Panc1 (cell line): ENCODE measurements around the gene BAZ2B. TPM values are rescaled to one million over a fixed set of nuclear protein-coding genes. Genes with fewer than 3 reads are reported as not detected.

Experiments
- ATAC-seq: fragments of 200-7000 bp; cut with Tn5 transposase; 2 replicates; pipeline ENCODE4 v1.9.1; 2020; ENCODE audit warnings: mild to moderate bottlenecking, moderate library complexity
- BruUV-seq: library from RNA; stranded (reverse); fragments of 400-500 nt; replicated peaks from 2 replicates; lab custom pipeline; 2021; lab: Mats Ljungman, UMichigan
- CTCF ChIA-PET: fragments of 300-600 bp; sonication (Branson Sonifier 250); formaldehyde crosslinking; loops from one replicate; lab custom pipeline; 2022; ENCODE audit warnings: antibody characterized with exemption; lab: Charles Lee
- POLR2A ChIA-PET: fragments of 300-600 bp; sonication (Branson Sonifier 250); formaldehyde crosslinking; loops from one replicate; lab custom pipeline; 2022; ENCODE audit warnings: antibody characterized with exemption; lab: Charles Lee
- DNase-seq: peaks from one replicate; pipeline ENCODE4 v3.0.0-alpha.2; 2010; ENCODE audit warnings: low read depth, low spot score
- H3K27ac ChIP-seq: 2 replicates; pipeline ENCODE4 v1.5.1; 2011; ENCODE audit warnings: mild to moderate bottlenecking, low read length, inconsistent platforms
- H3K27me3 ChIP-seq: fragments of 200-500 bp; sonication (Bioruptor generic); 2 replicates; pipeline ENCODE4 v1.6.0; 2014; ENCODE audit warnings: low read length, inconsistent platforms; ENCODE audit not compliant: control insufficient read depth, insufficient read depth
- H3K36me3 ChIP-seq: fragments of 200-500 bp; sonication (Bioruptor generic); 2 replicates; pipeline ENCODE4 v1.5.1; 2014; ENCODE audit warnings: inconsistent platforms, mild to moderate bottlenecking, low read length, moderate library complexity; ENCODE audit not compliant: control insufficient read depth, insufficient read depth
- H3K4me1 ChIP-seq: 2 replicates; pipeline ENCODE4 v1.5.1; 2011; ENCODE audit warnings: inconsistent platforms, mild to moderate bottlenecking, low read length, moderate library complexity; ENCODE audit not compliant: control insufficient read depth, insufficient read depth
- H3K4me3 ChIP-seq, 2 experiments: 2 replicates each; pipeline ENCODE4 v1.5.1; 2011 to 2012; ENCODE audit warnings: low read depth in 2 of 2, low read length in 2 of 2, mild to moderate bottlenecking in 2 of 2, inconsistent platforms in 1 of 2, moderate library complexity in 1 of 2
- H3K9me3 ChIP-seq: fragments of 200-500 bp; sonication (Bioruptor generic); 2 replicates; pipeline ENCODE4 v1.5.1; 2014; ENCODE audit warnings: low read depth, mild to moderate bottlenecking, inconsistent platforms, low read length, moderate library complexity; ENCODE audit not compliant: control insufficient read depth, insufficient read depth
- POLR2AphosphoS5 ChIP-seq: IDR thresholded peaks from 2 replicates; pipeline ENCODE4 v1.6.1; 2012; ENCODE audit warnings: mild to moderate bottlenecking, low read depth, low read length, moderate library complexity
- REST ChIP-seq, 2 experiments: IDR thresholded peaks; 2 replicates each; pipeline ENCODE4 v1.6.1; 2011 to 2012; ENCODE audit warnings: low read depth in 2 of 2, control low read depth in 1 of 2, low read length in 1 of 2, mild to moderate bottlenecking in 1 of 2, moderate library complexity in 1 of 2; ENCODE audit not compliant: insufficient read depth in 1 of 2
- SIN3A ChIP-seq: IDR thresholded peaks from 2 replicates; pipeline ENCODE4 v1.6.1; 2012; ENCODE audit warnings: low read depth, mild to moderate bottlenecking, low read length, moderate library complexity, borderline replicate concordance; ENCODE audit not compliant: insufficient read depth
- TCF7L2 ChIP-seq: IDR thresholded peaks from 2 replicates; pipeline ENCODE4 v1.6.1; 2011; ENCODE audit warnings: mild to moderate bottlenecking, low read depth, low read length, inconsistent platforms
- in situ Hi-C: cut with HindIII; loops from 2 replicates; pipeline ENCODE4 v1.10.0; 2016; ENCODE audit warnings: low sequenced_read_pairs, low pct_unique_long_range_greater_than_20kb
- intact Hi-C: fragments of 100-400 bp; cut with micrococcal nuclease; formaldehyde crosslinking; loops from one replicate; pipeline ENCODE4 v1.10.0; 2022; ENCODE audit not compliant: unreplicated experiment
- total RNA-seq: library from RNA; stranded (reverse); gene quantifications from one replicate; pipeline ENCODE4 v1.2.1, GENCODE V29; 2021; ENCODE audit not compliant: unreplicated experiment
- TF ChIP-seq, protein P1 (sequence below): fragments of 450-650 bp; IDR thresholded peaks from 2 replicates; pipeline ENCODE4 v1.5.1; 2017; ENCODE audit warnings: mild to moderate bottlenecking

BAZ2B gene
- total RNA-seq, 1 experiment from 2014 or later = 38.6 TPM

GRCh38 chr2:159613091-159613490, 3.3 kb downstream of the BAZ2B start:
- CTCF ChIA-PET = no interaction called here
- TF ChIP-seq TCF7L2 (no peak), SIN3A (no peak), REST (IDR thresholded peaks at IDR 0.05; ENCODE audit: insufficient read depth in 1 of 2, low read depth in 2 of 2, low read length in 1 of 2) (no peak), POLR2AphosphoS5 (no peak)
- TF ChIP-seq, protein P1, sequence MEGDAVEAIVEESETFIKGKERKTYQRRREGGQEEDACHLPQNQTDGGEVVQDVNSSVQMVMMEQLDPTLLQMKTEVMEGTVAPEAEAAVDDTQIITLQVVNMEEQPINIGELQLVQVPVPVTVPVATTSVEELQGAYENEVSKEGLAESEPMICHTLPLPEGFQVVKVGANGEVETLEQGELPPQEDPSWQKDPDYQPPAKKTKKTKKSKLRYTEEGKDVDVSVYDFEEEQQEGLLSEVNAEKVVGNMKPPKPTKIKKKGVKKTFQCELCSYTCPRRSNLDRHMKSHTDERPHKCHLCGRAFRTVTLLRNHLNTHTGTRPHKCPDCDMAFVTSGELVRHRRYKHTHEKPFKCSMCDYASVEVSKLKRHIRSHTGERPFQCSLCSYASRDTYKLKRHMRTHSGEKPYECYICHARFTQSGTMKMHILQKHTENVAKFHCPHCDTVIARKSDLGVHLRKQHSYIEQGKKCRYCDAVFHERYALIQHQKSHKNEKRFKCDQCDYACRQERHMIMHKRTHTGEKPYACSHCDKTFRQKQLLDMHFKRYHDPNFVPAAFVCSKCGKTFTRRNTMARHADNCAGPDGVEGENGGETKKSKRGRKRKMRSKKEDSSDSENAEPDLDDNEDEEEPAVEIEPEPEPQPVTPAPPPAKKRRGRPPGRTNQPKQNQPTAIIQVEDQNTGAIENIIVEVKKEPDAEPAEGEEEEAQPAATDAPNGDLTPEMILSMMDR = no peak
- no peak for ATAC-seq
- Histone ChIP-seq H3K27me3 (no peaks in the 10 kb centered on the region), H3K9me3 (no peaks in the 10 kb centered on the region), H3K4me3 (peak overlapping the region in 1 of 2 experiments; percentile 86; a peak in 2 of 4 replicates), H3K27ac (peak overlapping the region; percentile 100; the same call in 1 of the 2 replicates), H3K4me1 (peaks cover 32% of the 10 kb centered on the region), H3K36me3 (no peaks in the 10 kb centered on the region)
- in situ Hi-C loops = loop anchor here (25.0 kb wide), 1 partner anchor 99 kb away; the partner anchor contains the start of gene MARCHF7
- POLR2A ChIA-PET = no interaction called here
- intact Hi-C loops = no loop called here
- DNase-seq = no peak
- BruUV-seq = no TSS peak

GRCh38 chr2:159612255-159612901, 4.0 kb downstream of the BAZ2B start:
- in situ Hi-C loops = loop anchor here (25.0 kb wide), 1 partner anchor 100 kb away; the partner anchor contains the start of gene MARCHF7
- DNase-seq = no peak
- peaks cover 26% of the 10 kb centered on the region for H3K4me1 ChIP-seq
- no peaks in the 10 kb centered on the region for H3K36me3 ChIP-seq
- TF ChIP-seq REST (IDR thresholded peaks at IDR 0.05; ENCODE audit: insufficient read depth in 1 of 2, low read depth in 2 of 2, low read length in 1 of 2) = no peak
- TF ChIP-seq, protein P1 = no peak
- no TSS peak for BruUV-seq
- CTCF ChIA-PET = no interaction called here
- no peaks in the 10 kb centered on the region for H3K27me3 ChIP-seq
- POLR2A ChIA-PET = no interaction called here
- no peak overlapping the region for H3K4me3 ChIP-seq
- intact Hi-C loops = no loop called here
- H3K27ac ChIP-seq = peak overlapping the region; percentile 54; the same call in 1 of the 2 replicates
- H3K9me3 ChIP-seq = no peaks in the 10 kb centered on the region
- ATAC-seq = no peak
